HEK293 (cell line): Measurements from ENCODE around the gene IL18R1.
A peak's percentile ranks its signal among the peaks of the same experiment; 100 is the strongest.

Experiments used
- CTCF ChIA-PET: fragments of 350-600 bp; formaldehyde crosslinking; extraction: SDS; loops from one replicate; lab custom pipeline; 2021; ENCODE audit warnings: antibody characterized with exemption; lab: Yijun Ruan, JAX
- POLR2A ChIA-PET: fragments of 300-600 bp; formaldehyde crosslinking; extraction: SDS; loops from one replicate; lab custom pipeline; 2020; ENCODE audit warnings: antibody characterized with exemption, inconsistent platforms; lab: Yijun Ruan, JAX
- H3K27ac ChIP-seq: fragments of 200-500 bp; sonication (Bioruptor generic); 2 replicates; pipeline ENCODE4 v1.5.1; 2014; ENCODE audit warnings: low read depth, low read length, control low read depth, inconsistent platforms; ENCODE audit errors: extremely low read depth
- H3K36me3 ChIP-seq, 2 experiments: fragments of 200-500 bp in 1 of 2; sonication (Bioruptor generic) in 1 of 2; 1 replicate in 1 of 2; 2 replicates in 1 of 2; pipeline ENCODE4 v1.5.1; 2014 to 2017; ENCODE audit warnings: inconsistent platforms in 2 of 2, low read length in 2 of 2; ENCODE audit not compliant: control insufficient read depth in 2 of 2, insufficient read depth in 1 of 2
- H3K4me1 ChIP-seq: fragments of 200-500 bp; sonication (Bioruptor generic); 2 replicates; pipeline ENCODE4 v1.5.1; 2014; ENCODE audit warnings: mild to moderate bottlenecking, low read length, inconsistent platforms; ENCODE audit not compliant: control insufficient read depth, insufficient read depth
- H3K4me3 ChIP-seq: 2 replicates; pipeline ENCODE4 v1.5.1; 2011; ENCODE audit warnings: low read depth, mild to moderate bottlenecking, control low read depth, low read length, moderate library complexity
- H3K9me3 ChIP-seq: fragments of 200-500 bp; sonication (Bioruptor generic); 2 replicates; pipeline ENCODE4 v1.5.1; 2014; ENCODE audit warnings: low read depth, low read length, inconsistent platforms; ENCODE audit not compliant: control insufficient read depth, insufficient read depth
- GFI1B ChIP-seq: fragments of 450-650 bp; formaldehyde crosslinking; IDR thresholded peaks from 2 replicates; pipeline ENCODE4 v1.5.1; 2016; ENCODE audit warnings: missing biosample characterization, missing genetic modification characterization
- HIC1 ChIP-seq: fragments of 450-650 bp; formaldehyde crosslinking; IDR thresholded peaks from 2 replicates; pipeline ENCODE4 v1.5.1; 2016; ENCODE audit warnings: missing biosample characterization, missing genetic modification characterization
- PRDM1 ChIP-seq: fragments of 450-650 bp; formaldehyde crosslinking; IDR thresholded peaks from 2 replicates; pipeline ENCODE4; 2016; ENCODE audit warnings: missing biosample characterization, missing genetic modification characterization
- PRDM2 ChIP-seq: fragments of 450-650 bp; formaldehyde crosslinking; IDR thresholded peaks from 2 replicates; pipeline ENCODE4 v1.5.1; 2016; ENCODE audit warnings: missing biosample characterization, missing genetic modification characterization, borderline replicate concordance
- ZBTB11 ChIP-seq: fragments of 450-650 bp; formaldehyde crosslinking; conservative IDR thresholded peaks from 2 replicates; pipeline ENCODE4 v1.5.1; 2016; ENCODE audit warnings: low read depth, missing biosample characterization, missing genetic modification characterization
- ZBTB17 ChIP-seq: fragments of 450-650 bp; formaldehyde crosslinking; IDR thresholded peaks from 2 replicates; pipeline ENCODE4 v1.5.1; 2016; ENCODE audit warnings: missing biosample characterization, missing genetic modification characterization
- ZBTB7A ChIP-seq: fragments of 450-650 bp; formaldehyde crosslinking; IDR thresholded peaks from 2 replicates; pipeline ENCODE4 v1.5.1; 2016; ENCODE audit warnings: low read depth, missing biosample characterization, missing genetic modification characterization
- ZFHX2 ChIP-seq: fragments of 450-650 bp; formaldehyde crosslinking; conservative IDR thresholded peaks from 2 replicates; pipeline ENCODE4 v1.5.1; 2016; ENCODE audit warnings: missing biosample characterization, missing genetic modification characterization
- ZNF16 ChIP-seq: fragments of 450-650 bp; formaldehyde crosslinking; IDR thresholded peaks from 2 replicates; pipeline ENCODE4 v1.5.1; 2016; ENCODE audit warnings: low read depth, missing biosample characterization, missing genetic modification characterization
- ZNF26 ChIP-seq: fragments of 450-650 bp; formaldehyde crosslinking; IDR thresholded peaks from 2 replicates; pipeline ENCODE4 v1.5.1; 2016; ENCODE audit warnings: missing biosample characterization, missing genetic modification characterization
- ZNF280C ChIP-seq: fragments of 450-650 bp; formaldehyde crosslinking; IDR thresholded peaks from 2 replicates; pipeline ENCODE4 v1.5.1; 2016; ENCODE audit warnings: missing biosample characterization, missing genetic modification characterization
- ZNF366 ChIP-seq: fragments of 450-650 bp; formaldehyde crosslinking; conservative IDR thresholded peaks from 2 replicates; pipeline ENCODE4 v1.5.1; 2016; ENCODE audit warnings: missing biosample characterization, missing genetic modification characterization
- ZNF391 ChIP-seq: fragments of 450-650 bp; formaldehyde crosslinking; IDR thresholded peaks from 2 replicates; pipeline ENCODE4 v1.5.1; 2016; ENCODE audit warnings: low read depth, missing biosample characterization, missing genetic modification characterization, borderline replicate concordance
- ZNF561 ChIP-seq: fragments of 450-650 bp; IDR thresholded peaks from 2 replicates; pipeline ENCODE4 v1.5.1; 2018; ENCODE audit warnings: missing biosample characterization, missing genetic modification characterization, borderline replicate concordance
- ZNF664 ChIP-seq: fragments of 450-650 bp; formaldehyde crosslinking; IDR thresholded peaks from 2 replicates; pipeline ENCODE4 v1.5.1; 2016; ENCODE audit warnings: missing biosample characterization, missing genetic modification characterization
- ZNF692 ChIP-seq: fragments of 450-650 bp; formaldehyde crosslinking; IDR thresholded peaks from 2 replicates; pipeline ENCODE4 v1.5.1; 2016; ENCODE audit warnings: missing biosample characterization, missing genetic modification characterization
- ZNF76 ChIP-seq: fragments of 450-650 bp; formaldehyde crosslinking; IDR thresholded peaks from 2 replicates; pipeline ENCODE4; 2016; ENCODE audit warnings: low read depth, missing biosample characterization, missing genetic modification characterization, borderline replicate concordance
- ZNF776 ChIP-seq: fragments of 450-650 bp; formaldehyde crosslinking; IDR thresholded peaks from 2 replicates; pipeline ENCODE4 v1.5.0; 2017; ENCODE audit warnings: missing biosample characterization, missing genetic modification characterization, borderline replicate concordance

IL18R1 gene

GRCh38 chr2:102355526-102356380 lies at the start of gene IL18R1:
Gene IL18R1 (plus strand): TSS chr2:102355796. CDS start chr2:102362661, 6,865 bp downstream.
- Histone ChIP-seq H3K27ac (no peak within 1 kb of the TSS; the same call in 1 of the 2 replicates), H3K9me3 (no peaks in the 10 kb centered on the region), H3K36me3 (no peaks in the 10 kb centered on the region), H3K4me3 (peak within 1 kb of the TSS; percentile 52), H3K4me1 (no peaks in the 10 kb centered on the region)
- POLR2A ChIA-PET: no interaction called here
- CTCF ChIA-PET: interaction anchor here (0.6 to 1.0 kb wide), 10 partner anchors 9 to 1230 kb away, joined by 3 to 5 read pairs (median 4); no protein-coding TSS in a partner anchor
- TF ChIP-seq HIC1 (tag by site-specific recombination): no peak
- TF ChIP-seq ZNF366 (tag by site-specific recombination): no peak
- 0 out of 2 replicates have a peak, but pooled peaks have one; percentile 13 for TF ChIP-seq ZBTB17 (tag by site-specific recombination)
- peak; percentile 69; the same call in 1 of the 2 replicates for TF ChIP-seq ZNF561 (tag by site-specific recombination)
- no peak for TF ChIP-seq ZNF76 (tag by site-specific recombination)
- TF ChIP-seq ZNF692 (tag by site-specific recombination): peak; percentile 88
- TF ChIP-seq ZNF16: no peak
- TF ChIP-seq ZNF26 (tag by site-specific recombination): no peak
- TF ChIP-seq ZBTB11: no peak
- no peak for TF ChIP-seq ZFHX2 (tag by site-specific recombination)
- no peak for TF ChIP-seq PRDM2
- TF ChIP-seq ZNF664: no peak
- TF ChIP-seq ZNF280C (tag by site-specific recombination): no peak
- TF ChIP-seq GFI1B (tag by site-specific recombination): no peak
- TF ChIP-seq ZNF391 (tag by site-specific recombination): no peak
- no peak for TF ChIP-seq PRDM1 (tag by site-specific recombination)
- TF ChIP-seq ZNF776 (tag by site-specific recombination): no peak
- TF ChIP-seq ZBTB7A (tag by site-specific recombination): no peak
